Subcutaneous adipose tissue (tissue), 4 donors: ENCODE measurements around the gene CFAP97D2. TPM values are rescaled to one million over a fixed set of nuclear protein-coding genes. Genes with fewer than 3 reads are reported as not detected.

Experiments
- total RNA-seq, 4 donors: library from RNA; depleted of rRNA; stranded (reverse); fragments of >200 nt; gene quantifications; one replicate each; pipeline ENCODE4 v1.1.0, GENCODE V29; 2016
- TF ChIP-seq, protein P1 (sequence below): fragments of 450-650 bp; IDR thresholded peaks from one replicate; pipeline ENCODE4 v1.5.1; 2016; ENCODE audit warnings: low read depth, mild to moderate bottlenecking, control low read depth, antibody characterized with exemption, moderate library complexity

CFAP97D2 gene
- total RNA-seq, 4 donors from 2014 or later: not detected

DNA sequence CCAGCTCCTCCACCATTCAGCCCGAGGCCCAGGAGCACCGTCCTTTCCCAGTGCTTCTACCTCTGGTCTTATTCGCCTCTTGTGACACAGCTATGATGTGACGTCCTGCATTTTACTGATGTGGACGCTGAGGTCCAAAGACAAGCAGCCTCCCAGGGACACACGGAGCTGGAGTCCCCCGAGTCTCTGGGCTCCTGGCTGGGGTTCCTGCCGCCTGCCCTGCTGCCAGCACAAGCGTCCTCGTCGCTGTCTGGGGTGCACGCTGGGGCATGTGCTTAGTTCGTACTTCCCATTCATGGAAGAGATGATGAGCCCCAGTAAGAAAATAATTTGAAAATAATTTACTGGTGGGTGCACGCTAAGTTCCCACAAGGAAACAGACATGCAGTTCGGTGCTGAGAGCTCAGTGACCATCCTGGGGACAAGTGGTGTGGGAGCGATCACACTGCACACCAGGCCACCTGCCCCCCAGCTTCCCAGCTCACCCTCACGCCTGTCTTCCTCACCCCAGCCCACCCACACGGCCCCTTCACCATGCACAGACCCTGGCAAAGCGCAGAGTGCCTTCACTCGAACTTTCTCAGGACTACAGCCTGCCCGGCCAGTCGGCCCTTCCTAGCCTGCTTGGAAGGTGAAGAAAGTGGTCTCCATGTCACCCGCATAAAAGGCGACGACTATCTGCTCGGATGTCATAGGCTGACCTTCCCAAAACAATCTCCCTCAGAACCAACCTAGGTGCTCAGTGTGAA, 14.2 kb upstream of the CFAP97D2 start:
- TF ChIP-seq, protein P1, sequence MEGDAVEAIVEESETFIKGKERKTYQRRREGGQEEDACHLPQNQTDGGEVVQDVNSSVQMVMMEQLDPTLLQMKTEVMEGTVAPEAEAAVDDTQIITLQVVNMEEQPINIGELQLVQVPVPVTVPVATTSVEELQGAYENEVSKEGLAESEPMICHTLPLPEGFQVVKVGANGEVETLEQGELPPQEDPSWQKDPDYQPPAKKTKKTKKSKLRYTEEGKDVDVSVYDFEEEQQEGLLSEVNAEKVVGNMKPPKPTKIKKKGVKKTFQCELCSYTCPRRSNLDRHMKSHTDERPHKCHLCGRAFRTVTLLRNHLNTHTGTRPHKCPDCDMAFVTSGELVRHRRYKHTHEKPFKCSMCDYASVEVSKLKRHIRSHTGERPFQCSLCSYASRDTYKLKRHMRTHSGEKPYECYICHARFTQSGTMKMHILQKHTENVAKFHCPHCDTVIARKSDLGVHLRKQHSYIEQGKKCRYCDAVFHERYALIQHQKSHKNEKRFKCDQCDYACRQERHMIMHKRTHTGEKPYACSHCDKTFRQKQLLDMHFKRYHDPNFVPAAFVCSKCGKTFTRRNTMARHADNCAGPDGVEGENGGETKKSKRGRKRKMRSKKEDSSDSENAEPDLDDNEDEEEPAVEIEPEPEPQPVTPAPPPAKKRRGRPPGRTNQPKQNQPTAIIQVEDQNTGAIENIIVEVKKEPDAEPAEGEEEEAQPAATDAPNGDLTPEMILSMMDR: no peak

DNA sequence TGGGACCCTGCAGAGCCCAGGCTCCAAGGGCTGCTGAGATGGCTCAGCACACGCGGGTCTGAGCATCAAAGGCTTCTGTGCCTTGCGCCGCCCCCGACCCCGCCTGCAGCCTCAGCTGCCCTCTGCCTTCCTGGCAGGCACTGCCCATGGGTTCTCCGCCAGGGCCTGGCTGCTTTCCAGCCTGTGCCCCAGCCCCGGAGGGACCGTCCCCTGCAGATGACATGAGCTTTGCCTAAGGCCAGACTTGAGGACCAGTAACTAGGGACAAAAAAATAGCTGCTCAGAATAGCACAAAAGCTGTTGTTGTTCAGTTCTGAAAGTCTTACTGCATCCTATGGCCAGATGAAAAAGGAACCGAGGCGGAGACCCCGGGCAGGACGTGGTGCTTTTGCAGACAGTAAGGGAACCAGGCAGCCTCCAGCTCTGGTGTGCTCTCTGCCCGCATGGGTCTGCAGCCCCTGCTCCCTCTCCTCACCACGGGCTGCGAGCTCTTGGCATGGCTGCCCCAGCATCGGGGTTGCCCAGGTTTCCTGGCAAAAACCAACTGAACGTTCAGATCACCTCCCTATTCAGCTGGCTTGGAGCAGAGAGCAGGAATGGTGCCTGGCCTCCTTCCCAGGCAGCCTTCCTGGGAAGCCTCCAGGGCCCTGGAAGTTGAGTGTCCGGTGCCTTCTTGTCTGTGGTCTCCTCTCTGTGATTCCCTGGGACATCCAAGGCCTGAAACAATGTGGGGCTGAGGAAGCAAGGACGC, 12.5 kb upstream of the CFAP97D2 start:
- TF ChIP-seq, protein P1: no peak

DNA sequence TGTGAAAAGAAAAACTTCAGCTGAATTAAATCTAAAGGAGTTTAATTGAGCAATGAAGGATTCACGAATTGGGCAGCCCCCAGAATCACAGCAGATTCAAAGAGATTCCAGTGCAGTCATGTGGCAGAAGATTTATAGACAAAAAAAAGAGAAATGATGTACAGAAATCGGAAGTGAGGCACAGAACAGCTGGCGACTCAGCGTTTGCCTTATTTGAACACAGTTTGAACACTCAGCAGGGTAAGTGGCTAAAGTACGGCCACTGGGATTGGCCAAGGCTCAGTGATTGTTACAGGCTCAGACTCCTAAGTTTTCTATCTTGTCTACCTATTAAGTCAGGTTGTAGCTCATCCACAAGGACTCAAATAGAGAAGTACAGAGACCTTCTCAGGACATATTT, 11.6 kb upstream of the CFAP97D2 start:
- TF ChIP-seq, protein P1: no peak

DNA sequence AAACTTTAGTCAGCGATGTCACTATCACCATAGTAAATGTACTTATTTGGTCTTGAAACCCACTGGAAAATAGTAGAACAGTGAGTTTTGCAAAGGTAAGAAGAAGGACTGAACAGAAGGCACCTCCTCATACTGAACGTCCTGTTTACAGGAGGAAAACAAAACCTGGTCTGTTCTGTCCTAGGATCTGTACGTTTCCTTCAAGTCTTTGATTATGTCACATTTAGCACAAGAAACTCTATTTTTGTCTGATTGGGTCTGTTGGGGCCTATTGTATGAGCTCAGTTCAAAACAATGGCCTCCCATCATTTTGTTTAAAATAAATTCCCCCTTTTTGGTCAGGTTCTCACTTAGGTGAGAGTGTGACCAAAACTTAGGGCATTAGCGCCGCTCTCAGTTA, 11.2 kb upstream of the CFAP97D2 start:
- TF ChIP-seq, protein P1: no peak

DNA sequence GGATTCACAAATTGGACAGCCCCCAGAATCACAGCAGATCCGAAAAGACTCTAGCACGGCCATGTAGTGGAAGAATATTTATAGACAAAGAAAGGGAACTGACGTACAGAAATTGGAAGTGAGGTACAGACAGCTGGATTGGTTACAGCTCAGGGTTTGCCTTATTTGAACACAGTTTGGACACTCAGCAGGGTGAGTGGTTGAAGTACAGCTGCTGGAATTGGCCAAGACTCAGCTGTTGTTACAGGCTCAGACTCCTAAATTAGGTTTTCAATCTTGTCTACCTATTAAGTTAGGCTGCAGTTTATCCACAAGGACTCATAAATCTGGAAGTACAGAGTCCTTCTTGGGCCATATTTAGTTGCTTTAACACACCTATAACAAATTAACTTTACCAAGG, 5.8 kb upstream of the CFAP97D2 start:
- TF ChIP-seq, protein P1: no peak

DNA sequence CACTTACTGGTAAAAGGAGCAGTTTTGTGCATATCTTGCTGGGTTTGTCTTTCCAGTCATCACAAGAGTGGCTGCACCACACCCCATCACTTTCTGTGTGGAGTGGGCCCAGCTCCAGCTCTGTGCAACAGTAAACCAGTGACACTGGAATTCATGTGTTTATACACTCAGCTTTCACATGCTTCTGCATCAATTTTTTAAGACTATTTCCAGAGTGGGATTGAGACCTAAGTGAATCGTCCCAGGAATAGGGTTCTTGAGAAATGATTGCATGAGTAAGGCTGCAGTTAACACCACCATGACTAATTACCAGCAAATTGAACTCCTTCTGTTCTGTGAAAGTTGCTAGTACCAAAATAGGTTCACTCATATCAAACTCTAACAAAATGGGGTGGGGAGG, 5.3 kb upstream of the CFAP97D2 start:
- TF ChIP-seq, protein P1: no peak

DNA sequence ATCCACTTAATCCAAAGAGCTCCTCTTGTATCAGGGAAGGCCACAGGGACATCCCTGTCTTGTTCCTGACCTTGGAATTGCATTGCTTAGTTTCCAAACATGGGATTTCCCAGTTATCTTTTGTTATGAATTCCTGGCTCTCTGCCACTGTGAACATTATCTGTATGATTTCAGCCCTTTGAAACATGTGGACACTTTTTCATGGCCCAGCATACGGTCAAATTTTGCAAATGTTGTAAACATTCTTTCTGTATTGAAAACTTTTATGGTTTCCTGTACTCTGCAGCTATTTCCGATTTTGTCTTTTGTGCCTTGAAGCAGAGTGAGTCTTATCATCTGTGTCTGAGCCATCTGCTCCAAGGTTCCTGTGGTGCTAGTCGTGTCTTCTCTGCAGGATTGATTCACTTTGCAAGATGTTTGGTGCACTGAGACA, 4.5 kb upstream of the CFAP97D2 start:
- TF ChIP-seq, protein P1: no peak
